Liver (tissue), 3 donors: ENCODE data around the gene KSR2.

Source experiments
- CTCF ChIP-seq: fragments of 150-350 bp; IDR thresholded peaks from 2 replicates; pipeline ENCODE4 v1.5.1; 2017; ENCODE audit warnings: improper control_type of control experiment, low read depth, low read length; ENCODE audit not compliant: missing input control
- JUND ChIP-seq, 2 donors: IDR thresholded peaks; 2 replicates each; pipeline ENCODE4 v1.6.1; 2016; ENCODE audit warnings: antibody characterized with exemption in 2 of 2
- MAX ChIP-seq: IDR thresholded peaks from 2 replicates; pipeline ENCODE4 v1.6.1; 2016; ENCODE audit warnings: antibody characterized with exemption
- donor health status: healthy.
- donor health status: healthy.

- TF ChIP-seq MAX = no peak
- no peak for TF ChIP-seq CTCF
- no peak for TF ChIP-seq JUND (IDR thresholded peaks at IDR 0.05)
These were observed 446.2 kb downstream of the KSR2 start for GRCh38 chr12:117522559-117522958.
